GM12801 (cell line): ENCODE data around the gene TRAF2.

ENCODE experiments used
- CTCF ChIP-seq: IDR thresholded peaks from one replicate; pipeline ENCODE4 v1.5.1; 2011; ENCODE audit warnings: control low read depth; ENCODE audit not compliant: insufficient read length; ENCODE audit errors: extremely low read depth

Gene TRAF2

GRCh38 chr9:136852664-136853595 lies 33.4 kb upstream of the TRAF2 start:
- TF ChIP-seq CTCF, result no peak

- no peak for TF ChIP-seq CTCF
Observed at GRCh38 chr9:136853596-136854112, 32.7 kb upstream of the TRAF2 start.

GRCh38 chr9:136854113-136854841 lies 32.0 kb upstream of the TRAF2 start:
- TF ChIP-seq CTCF, result no peak

GRCh38 chr9:136854842-136855460 lies 31.4 kb upstream of the TRAF2 start:
- no peak for TF ChIP-seq CTCF

GRCh38 chr9:136855461-136856078 lies 30.7 kb upstream of the TRAF2 start:
- no peak for TF ChIP-seq CTCF

- TF ChIP-seq CTCF, result no peak
Observed at GRCh38 chr9:136856079-136856476, 30.2 kb upstream of the TRAF2 start.
